Colon (tissue), 2 donors: ENCODE data around the gene SURF6.

Source experiments
- FAIRE-seq: peaks from 2 replicates; lab custom pipeline; 2012; peaks lifted over from hg19 to GRCh38; lab: Jason Lieb, UNC
- donor health status: control.
- donor health status: control.

The SURF6 gene

DNA sequence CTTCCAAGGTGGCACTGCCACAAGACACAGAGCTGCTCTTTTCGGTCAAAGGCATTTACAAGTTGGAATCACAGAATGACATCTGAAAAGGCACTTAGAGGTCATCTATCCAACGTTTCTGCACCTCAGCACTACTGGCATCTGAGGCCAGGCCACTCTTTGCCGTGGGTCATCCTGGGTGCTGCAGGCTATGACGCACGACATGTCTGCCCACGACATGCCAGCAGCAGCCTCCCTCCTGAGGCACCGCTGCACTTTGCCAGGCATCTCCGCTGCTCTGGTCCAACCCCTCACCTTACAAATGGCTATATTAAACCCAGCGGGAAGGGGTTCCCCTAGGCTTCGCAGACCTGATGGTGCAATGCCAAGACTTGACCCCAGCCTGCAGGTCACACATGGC, 31.8 kb upstream of the SURF6 start:
- FAIRE-seq, result no peak

DNA sequence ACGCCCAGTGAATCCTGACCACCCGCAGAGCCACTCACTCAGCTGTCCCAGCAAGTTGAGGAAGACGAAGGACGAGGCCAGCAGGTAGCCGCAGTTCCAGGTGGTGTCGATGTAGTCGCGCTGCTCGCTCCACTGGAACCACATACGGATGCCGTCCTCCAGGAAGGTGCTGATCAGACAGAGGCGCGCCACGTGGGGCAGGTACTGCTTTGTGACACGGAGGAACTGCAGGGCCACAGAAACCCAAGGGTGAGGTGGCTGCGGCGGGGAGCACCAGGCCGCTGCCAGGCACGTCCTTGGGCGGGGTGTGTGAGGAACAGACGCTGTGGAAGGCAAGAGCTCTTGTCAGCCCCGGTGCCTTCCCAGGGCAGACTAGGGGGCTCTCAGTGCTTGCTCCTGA, 31.2 kb upstream of the SURF6 start:
- no peak for FAIRE-seq

DNA sequence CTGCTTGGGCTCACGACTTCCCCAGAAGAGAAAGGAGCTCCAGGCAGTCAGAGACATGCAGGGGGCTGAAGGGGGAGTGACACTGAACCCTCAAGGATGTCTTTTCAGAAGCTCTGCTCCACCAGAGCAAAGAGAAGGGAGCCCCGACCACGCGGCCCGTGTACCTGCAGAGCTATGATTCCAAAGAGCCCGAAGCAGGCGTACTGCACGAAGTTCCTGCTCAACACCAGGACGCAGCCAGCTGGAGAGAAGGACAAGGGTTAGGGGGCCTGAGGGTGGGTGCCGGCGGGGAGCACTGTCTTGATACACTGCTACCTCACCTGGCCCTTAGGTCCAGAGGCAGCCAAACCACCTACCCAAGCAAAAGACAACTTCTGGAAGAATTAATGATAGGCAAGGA, 30.4 kb upstream of the SURF6 start:
- no peak for FAIRE-seq

DNA sequence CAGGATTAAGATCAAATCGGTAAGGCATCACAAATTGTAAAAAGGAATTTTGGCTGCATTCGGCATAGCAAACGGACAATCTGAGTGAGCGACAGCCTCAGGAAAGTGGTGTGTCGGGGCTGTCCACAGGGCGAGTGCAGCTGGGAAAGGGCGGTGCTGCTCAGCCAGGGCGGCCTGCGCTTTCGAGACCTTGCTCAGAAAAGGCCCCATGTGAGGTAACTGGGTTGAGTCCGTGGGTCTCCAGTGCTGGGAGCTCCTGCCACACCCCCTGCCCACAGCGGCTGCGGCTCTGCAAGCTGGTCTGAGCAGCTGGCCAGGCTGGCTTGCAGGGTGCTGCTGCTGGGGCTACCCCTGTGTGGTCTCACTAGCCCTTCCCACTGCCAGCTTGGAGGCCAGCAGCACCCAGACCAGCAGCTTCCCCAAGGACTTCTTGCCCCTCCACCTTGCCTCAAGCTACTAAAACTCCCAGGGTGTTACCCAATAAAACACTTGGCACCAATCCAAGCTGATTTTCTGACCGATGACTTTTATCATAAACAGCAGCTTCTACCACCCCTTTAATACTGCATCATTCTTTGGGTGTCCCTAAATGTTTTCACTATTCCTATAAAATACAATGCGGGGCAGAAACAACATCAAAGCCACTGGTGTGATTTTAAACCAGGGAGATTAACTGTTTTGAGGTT, 26.5 kb upstream of the SURF6 start:
- FAIRE-seq, result no peak

DNA sequence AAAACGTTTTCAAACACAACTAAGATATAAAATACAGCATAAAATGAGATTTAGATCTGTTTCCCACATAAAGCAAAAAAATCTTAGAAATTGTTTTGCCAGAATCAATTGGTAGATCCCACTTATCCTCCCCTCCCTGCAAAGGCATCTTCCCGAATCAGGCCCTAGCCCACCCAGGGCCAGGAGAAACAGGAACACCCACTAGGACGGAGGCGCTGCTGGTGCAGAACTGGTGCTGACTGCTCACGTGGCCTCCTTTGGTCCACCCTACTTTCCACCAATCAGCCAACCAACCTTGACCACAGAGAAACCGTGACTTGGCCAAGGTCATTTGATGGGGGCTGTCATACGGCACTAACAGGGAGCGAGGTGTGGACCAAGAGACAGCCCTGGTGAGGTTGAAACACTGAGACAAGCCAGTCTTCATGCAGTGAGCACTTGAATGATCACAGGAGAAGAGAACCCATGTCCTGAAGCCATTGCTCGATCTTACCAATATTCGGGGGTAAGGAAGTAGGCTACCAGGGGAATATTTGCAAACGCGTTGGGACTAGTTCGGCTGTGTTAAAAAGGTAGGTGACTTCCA, 25.6 kb upstream of the SURF6 start:
- no peak for FAIRE-seq

DNA sequence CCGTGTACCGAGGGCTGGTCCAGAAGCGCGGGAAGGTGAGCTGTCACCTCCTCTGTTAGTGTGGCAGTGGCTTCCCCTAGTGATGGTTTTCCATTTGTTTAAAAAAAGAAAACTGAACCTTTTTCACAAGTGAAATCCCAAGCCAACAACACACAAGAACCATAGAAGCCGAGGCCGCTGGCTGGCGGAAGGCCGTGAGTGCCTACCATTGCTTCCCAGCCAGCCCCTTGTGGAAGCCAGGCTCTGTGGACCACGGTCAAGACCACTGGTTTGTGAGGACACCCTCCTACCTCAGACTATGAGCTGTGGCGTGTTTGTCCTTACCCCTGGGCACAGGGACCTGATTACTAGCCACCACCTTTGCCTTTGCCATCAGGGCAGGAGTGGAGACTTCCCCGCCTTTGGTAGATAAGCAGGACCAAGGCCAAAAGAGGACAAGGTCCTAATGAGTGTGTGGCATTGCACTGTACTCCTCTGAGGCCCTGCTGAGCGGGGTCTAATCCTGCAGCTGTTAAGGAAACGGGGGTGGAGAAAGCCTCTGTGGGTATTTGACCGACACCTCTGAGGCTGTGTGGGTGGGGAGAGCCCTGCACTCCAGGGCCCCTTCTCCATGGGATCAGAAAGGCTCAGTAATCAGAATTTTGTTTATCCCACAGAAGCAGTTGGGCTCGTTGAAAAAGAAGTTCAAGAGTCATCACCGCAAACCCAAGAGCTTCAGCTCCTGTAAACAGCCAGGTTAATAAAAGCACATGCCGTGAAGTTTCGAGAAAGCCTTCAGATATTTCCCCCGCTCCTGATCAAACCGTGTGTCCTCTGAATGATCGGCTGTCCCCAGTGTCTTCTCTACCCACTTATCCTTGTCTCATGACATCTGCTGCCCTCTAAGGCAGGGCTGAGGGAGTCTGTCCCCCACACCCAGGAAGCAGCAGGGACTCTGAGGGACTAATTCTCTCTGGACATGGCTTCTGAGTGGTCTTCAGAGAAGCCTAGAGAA, 24.7 kb upstream of the SURF6 start:
- no peak for FAIRE-seq

DNA sequence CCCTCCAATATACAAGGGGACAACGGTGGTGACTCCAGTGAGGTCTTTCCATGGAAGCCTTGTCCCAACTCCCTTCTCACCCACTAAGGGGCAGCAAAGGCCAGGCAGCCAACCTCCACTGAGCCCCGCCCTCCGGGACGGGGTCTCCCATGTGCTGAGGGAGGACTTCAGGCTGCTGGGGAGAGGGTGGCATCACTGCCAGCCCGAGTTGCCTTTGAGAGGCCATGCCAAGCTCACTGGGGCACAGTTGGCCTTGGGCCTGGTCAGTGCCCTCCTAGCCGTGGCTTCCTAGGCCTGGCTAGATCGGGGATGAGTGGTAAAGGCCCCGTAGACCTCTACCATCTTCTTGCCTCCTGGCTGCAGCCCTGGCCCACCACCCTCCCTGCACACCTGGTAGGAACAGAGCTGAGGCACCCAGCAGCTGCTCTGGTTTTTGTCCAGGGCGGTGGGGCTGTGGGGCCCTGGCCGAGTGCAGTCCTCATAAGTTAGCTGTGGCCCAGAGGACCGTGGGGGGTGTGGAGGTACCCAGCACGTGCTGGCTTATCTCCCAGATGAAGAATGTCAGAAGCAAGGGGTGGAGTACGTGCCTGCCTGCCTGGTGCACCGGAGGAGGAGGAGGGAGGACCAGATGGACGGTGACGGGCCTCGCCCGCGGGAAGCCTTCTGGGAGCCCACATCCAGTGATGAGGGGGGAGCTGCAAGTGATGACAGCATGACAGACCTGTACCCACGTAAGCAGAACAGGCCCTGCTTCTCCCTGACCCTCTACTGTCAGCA, 23.6 kb upstream of the SURF6 start:
- FAIRE-seq, result no peak

DNA sequence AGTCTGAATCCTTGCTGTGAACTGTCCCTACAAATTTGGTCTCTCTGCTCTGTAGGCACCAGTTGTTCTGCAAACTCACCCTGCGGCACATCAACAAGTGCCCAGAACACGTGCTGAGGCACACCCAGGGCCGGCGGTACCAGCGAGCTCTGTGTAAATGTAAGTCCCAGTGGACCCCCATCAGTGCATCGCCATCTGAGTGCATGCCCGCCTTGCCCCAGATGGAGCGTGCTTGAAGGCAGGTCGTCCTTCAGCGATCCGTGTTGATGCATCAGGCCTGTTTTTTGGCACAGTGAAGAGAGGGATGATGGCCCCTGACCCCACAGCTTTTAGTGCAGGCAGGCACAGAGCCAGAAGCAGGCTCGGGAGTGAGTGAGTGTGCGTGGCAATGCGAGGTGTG, 21.7 kb upstream of the SURF6 start:
- no peak for FAIRE-seq

DNA sequence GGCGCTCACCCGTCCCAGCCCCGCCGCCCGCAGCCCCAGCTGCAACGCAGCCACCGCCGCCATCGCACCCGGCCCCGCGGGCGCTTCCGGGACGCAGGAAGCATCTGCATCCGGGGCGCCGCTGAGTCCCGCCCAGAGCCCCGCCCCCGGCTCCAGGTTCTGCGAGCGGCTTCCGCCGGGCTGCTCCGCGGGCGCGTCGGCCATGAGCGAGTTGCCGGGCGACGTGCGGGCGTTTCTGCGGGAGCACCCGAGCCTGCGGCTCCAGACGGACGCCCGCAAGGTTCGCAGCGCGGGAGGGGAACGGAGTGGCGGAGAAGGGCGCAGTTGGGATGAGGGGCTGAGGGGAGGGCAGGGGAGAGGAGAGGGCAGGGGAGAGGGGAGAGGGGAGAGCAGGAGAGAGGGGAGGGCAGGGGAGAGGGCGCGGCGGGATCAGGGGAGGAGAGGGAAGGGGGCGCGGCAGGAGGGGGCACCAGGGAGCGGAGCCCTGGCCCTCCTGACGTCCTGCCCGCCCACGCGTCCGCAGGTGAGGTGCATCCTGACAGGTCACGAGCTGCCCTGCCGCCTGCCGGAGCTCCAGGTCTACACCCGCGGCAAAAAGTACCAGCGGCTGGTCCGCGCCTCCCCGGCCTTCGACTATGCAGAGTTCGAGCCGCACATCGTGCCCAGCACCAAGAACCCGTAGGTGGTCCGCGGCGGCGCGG, 20.6 kb upstream of the SURF6 start, which contains the start of the genes SURF1 and SURF2:
Gene SURF1 (minus strand): TSS at position 97 of the 701 bp plus-strand sequence. CDS start 34 bp downstream, at position 63.
Gene SURF2 (plus strand): TSS at position 160 of the 701 bp plus-strand sequence. CDS start 43 bp downstream, at position 203.
- FAIRE-seq, result no peak

DNA sequence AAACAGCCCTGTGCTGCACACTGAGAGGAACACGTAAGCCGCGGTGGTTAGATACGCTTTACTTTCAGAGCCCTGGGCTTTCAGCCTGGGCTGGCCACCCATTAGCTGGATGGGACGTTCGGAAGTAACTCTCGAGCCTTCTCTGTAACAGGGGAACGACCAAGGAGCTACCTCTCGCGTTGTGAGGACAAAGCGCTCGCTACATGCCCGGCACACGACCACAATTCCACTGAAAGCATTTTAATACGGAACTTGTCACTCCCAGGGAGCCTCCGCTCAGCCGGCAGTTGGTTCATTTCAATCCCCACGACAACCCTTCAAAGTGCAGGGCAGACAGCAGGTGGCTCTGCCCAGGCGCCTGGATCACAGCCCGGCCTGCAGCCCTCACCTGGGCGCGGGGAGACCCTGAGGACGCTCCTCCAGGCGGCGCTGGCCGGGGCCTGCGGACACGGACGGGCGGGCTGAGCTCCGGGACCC, 19.9 kb upstream of the SURF6 start:
- FAIRE-seq, result no peak

DNA sequence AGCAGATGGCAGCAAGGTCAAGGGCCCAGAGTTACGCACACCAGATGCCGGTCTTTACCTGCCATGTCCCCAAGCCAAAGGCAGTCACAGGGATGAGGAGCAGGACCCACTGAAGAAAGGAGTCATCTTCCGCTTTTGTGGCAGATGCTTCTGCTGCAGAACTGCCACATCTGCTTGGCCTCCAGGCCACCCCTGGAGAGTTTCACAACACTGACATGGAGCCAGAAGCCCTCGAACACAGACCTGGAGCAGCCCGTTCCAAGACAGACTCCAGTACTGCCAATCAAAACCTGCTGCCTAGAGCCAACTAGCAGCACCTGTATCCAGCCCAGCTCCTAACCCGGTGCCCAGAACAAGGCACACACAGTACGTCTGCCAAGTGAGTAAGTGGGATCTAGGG, 18.8 kb upstream of the SURF6 start:
- FAIRE-seq, result no peak

DNA sequence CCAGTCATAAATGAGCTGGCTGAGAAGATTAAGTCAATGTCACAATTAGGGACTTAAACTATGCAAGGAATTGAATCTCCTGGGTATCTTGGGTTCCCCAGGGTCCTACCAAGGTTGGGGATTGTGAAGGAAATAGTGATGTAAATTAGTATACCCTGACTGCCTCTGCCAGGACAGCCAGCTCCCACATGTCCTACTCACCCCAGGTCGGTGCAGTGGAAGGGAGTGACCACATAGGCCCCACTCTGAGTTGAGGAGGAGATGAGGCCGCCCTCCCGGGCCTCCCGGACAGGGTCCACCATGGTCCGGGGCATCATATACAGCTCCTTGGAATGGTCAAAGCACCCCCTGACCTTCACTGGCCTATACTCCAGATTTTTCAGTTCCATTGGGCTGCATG, 17.6 kb upstream of the SURF6 start:
- FAIRE-seq, result no peak

DNA sequence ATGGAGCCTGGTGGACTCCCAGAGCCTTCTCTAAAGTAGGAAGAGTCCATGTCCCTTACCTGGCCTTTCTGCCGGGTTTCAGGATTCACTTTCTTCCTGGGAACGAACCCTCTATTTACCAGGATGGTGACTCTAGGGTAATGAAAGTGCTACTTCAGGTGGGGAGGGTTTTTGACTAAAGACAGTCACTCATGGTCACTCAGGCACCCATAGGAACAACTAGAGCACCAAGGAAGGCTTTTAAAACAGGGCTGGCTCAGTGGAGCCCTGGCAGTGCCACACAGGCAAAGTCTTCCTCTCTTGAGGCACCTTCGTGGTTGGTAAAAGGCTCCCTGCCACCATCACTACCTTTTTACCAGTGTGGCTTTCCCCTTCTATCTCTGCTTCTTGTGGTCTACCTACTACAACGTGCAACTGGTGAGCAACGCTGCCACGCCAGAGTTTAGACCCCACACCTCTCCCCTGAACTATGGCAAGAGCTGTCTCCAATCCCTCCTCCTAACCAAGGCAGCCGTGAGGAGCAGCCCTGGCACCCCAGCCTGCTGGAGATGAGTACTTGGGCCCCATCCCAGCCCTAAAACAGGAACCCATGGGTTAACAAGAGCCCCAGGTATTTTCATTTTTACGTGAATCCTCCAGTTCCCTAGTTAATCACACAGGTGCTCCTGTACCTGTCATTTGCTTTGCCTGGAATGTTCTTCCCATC, 16.8 kb upstream of the SURF6 start:
- no peak for FAIRE-seq

DNA sequence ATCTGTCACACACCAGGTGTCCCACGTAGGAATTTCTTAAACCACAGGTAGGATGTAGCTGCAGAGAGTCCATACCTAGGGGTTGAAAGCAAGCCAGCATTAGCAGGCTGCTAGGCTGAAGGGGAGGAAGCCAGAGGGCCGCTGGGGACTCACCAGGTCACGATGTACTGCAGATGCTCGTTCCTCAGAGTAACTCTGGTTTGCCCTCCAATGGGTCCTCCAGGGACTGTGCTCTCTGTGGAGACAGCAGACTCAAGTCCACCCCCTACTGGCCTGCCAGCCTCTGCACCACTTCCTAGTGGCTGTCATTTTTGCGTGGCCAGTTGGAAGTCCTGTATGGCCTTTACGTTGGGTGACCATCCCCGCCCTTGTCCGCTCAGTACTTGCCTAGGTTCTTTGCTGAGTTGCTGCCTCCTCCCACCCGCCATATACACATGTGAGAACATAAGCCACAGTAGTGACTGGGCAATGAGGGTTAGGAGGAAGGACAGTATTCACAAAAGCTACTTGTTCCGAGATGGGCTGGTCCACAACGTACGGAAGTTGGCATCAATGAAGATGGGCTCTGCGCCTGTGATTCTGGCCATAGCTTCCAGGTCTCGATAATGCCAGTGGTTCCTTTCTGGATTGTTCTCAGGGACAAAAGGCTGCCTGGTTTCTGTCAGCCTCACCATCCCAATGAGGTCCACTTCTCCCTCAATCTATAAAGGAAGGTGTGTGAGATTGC, 16.1 kb upstream of the SURF6 start:
- FAIRE-seq, result no peak

DNA sequence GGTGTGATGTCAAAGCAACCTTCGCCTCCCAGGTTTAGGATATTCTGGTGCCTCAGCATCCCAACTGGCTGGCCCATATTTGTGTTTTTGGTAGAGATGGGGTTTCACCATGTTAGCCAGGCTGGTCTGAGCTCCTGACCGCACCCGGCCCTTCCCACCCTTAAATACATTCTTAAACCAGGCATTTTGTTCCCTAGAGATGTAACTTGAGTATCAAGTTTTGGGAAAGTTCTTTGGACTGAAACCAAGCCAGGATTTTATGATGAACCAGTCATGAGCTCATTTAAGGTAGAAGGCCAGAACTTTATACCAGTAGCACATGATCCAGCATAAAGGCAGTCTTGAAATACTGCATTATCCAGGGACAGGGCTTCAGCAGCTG, 15.5 kb upstream of the SURF6 start:
- FAIRE-seq, result no peak

DNA sequence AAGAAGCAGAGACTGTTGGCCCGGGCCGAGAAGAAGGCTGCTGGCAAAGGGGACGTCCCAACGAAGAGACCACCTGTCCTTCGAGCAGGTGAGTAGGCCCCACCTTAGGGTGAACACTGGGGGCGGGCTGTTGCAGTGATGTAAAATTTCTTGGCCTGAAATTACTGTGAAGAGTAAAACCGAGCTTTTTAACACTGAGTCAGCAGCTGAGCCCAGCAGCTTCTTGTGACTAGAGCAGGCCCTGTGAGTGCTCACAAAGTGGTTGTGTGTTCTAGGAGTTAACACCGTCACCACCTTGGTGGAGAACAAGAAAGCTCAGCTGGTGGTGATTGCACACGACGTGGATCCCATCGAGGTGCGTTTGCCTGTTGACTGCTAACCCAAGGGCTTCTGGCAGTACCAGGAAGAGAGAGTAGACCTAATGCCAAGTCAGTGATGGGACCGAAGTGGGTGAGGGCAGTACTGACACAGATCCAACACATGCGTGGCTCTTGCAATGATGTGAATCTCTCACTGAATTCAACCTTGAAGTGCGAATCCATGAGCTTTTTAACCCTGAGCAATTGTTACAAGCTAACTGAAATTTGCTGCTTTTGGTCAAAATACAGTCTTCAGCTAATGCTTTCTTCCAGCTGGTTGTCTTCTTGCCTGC, 14.1 kb upstream of the SURF6 start:
- FAIRE-seq, result no peak

DNA sequence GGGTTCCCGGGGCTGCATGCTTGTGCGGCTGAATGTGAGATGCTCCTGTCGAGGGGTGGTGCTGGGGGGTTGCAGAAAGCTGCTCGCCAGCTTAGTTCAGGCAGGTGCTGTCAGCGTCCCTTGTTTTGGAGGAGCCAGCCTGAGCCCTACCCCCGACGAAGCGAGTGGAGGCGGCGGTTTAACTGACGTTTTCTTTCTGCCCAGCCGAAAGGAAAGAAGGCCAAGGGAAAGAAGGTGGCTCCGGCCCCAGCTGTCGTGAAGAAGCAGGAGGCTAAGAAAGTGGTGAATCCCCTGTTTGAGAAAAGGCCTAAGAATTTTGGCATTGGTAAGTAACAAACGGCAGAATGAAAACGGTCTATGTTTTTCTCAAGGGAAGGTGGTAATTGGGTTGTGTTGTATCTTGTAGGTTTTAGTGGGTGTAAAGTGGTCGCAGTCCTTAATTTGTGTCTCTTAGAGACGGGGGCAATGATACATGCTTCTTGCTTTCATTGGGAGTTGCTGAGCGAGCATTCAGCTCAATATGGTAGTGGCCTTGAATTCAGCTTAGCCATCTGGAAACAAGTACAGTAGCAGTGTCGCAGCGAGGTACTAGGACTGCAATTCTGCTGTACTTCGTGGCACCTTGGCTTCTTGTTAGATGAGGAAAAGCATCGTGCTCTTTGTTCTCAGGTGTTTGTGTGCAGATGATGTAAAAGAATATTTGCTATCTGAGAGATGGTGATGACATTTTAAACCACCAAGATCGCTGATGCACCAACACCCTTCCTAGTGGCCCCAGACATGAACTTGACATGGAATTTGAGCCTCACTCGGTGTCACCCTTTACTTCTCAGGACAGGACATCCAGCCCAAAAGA, 13.0 kb upstream of the SURF6 start:
- FAIRE-seq, result no peak

DNA sequence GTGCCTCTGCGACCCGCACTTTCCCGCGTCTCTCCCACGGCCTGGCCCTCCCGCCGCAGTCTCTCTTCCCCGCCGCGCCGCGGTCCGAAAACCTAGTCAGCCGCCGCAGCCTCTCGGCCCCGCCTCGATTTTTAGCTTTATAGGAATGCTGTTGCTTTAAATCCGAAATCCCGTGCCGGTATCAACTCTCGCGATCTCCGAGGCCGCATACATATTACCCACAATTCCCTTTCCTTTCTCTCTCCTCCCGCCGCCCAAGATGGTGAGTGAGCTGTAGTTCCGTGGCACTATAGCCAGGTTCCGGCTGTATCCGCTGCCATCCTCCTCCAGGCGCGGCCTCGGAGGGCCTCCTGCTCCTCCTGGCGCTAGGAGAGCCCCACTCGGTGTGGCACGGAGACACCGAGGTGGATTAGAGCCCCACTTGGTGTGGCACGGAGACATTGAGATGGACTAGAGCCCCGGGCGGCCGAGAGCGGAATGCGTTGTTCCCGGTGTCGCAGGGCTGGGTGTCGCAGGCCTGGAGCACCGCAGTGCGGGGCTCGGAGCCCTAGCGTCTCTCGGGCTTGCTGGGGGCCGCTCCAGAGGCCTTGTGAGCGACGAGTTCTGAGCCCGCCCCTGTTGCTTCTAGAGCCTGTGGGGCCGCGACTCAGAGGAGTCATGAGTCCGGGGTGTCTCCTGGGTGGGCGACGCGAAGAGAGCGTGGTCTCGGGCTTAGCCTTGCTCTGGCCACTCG, 12.2 kb upstream of the SURF6 start, which contains the start of the genes MED22 and RPL7A:
Gene MED22 (minus strand): TSS at position 147 of the 733 bp plus-strand sequence. CDS start 1,469 bp downstream, outside the sequence.
Gene RPL7A (plus strand): TSS at position 234 of the 733 bp plus-strand sequence. CDS start 26 bp downstream, at position 260.
- no peak for FAIRE-seq
